Right lobe of liver (tissue), 4 donors: Measurements from ENCODE around the gene AHDC1.

Experiments
- CTCF ChIP-seq, 4 donors: fragments of 200-600 bp in 3 of 4; fragments of 450-650 bp in 1 of 4; IDR thresholded peaks; one replicate each; pipeline versions ENCODE4 v1.5.1 to v1.8.0; 2016 to 2022; ENCODE audit warnings: antibody characterized with exemption in 4 of 4, mild to moderate bottlenecking in 2 of 4
- POLR2A ChIP-seq: fragments of 450-650 bp; IDR thresholded peaks from one replicate; pipeline ENCODE4 v1.6.1; 2017; ENCODE audit warnings: antibody characterized with exemption, mild to moderate bottlenecking
- donor health status: DM: no; HTN: no; CAD: no.
- donor health status: DM: no; HTN: no; CAD: no.
- donor health status: DM: no; HTN: yes; CAD: no.

GRCh38 chr1:27611450-27611849 lies 7.5 kb upstream of the AHDC1 start:
- TF ChIP-seq CTCF (IDR thresholded peaks at IDR 0.05) = no peak
- TF ChIP-seq POLR2A = no peak
